ENCODE data around the gene FAIM2. TPM values are rescaled to one million over a fixed set of nuclear protein-coding genes. Genes with fewer than 3 reads are reported as not detected.

The FAIM2 gene
- total RNA-seq, 1 donor from 2014 or later = 0.47 TPM

DNA sequence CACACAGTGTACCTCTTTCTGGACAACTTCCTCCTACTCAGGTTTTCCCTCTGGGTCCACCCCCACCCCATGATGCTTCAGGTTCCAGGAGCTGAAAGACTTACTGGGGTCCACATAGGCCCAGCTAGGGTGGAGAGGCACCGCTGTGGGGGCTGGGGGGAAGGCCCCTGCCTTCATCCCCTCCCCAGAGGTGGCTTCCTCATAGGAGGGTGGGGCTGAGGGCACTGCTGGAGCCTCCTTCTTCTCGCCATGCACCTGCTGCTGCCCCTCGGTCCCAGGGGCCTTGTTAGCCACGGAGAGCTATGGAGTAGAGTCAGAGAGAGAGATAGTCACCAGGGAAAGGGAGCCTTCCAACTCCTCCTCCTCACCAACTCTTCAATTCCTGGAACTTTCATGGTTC is 2.7 kb downstream of the FAIM2 start:
- Mint-ChIP-seq H3K9me3 (ENCODE audit: low read depth) (no peaks in the 10 kb centered on the region), H3K27me3 (ENCODE audit: low read depth) (peaks cover 9% of the 10 kb centered on the region), H3K4me1 (ENCODE audit: low read depth) (peaks cover 8% of the 10 kb centered on the region), H3K36me3 (ENCODE audit: low read depth) (no peaks in the 10 kb centered on the region), H3K4me3 (ENCODE audit: unreplicated experiment) (no peak overlapping the region), H3K27ac (ENCODE audit: unreplicated experiment) (no peak overlapping the region)
- TF ChIP-seq, protein P1, sequence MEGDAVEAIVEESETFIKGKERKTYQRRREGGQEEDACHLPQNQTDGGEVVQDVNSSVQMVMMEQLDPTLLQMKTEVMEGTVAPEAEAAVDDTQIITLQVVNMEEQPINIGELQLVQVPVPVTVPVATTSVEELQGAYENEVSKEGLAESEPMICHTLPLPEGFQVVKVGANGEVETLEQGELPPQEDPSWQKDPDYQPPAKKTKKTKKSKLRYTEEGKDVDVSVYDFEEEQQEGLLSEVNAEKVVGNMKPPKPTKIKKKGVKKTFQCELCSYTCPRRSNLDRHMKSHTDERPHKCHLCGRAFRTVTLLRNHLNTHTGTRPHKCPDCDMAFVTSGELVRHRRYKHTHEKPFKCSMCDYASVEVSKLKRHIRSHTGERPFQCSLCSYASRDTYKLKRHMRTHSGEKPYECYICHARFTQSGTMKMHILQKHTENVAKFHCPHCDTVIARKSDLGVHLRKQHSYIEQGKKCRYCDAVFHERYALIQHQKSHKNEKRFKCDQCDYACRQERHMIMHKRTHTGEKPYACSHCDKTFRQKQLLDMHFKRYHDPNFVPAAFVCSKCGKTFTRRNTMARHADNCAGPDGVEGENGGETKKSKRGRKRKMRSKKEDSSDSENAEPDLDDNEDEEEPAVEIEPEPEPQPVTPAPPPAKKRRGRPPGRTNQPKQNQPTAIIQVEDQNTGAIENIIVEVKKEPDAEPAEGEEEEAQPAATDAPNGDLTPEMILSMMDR (IDR thresholded peaks at IDR 0.05) = no peak
- peak; percentile 66 for DNase-seq (ENCODE audit: low spot score)

DNA sequence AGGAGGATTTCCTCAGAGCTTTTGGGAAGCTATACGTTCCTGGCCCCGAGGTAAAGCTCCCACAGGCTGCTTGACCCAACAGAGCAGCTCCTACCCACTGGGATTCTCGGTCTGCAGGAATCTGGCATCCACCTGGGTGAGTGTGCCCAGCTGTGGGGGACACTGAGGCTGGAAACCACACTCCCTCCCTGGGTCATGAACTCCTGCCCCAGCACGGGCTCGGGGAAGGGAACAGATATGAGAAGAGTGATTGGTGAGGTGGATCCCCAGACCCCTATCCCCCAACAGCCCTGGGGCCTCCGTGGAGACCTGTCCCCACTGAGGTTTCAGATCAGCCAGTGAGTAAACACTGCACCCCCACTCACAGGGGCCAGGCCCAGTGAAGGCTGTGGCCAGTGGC is 3.3 kb downstream of the FAIM2 start:
- no peak overlapping the region for H3K27ac Mint-ChIP-seq (ENCODE audit: unreplicated experiment)
- H3K4me3 Mint-ChIP-seq (ENCODE audit: unreplicated experiment) = no peak overlapping the region
- DNase-seq (ENCODE audit: low spot score) = peak; percentile 58
- H3K27me3 Mint-ChIP-seq (ENCODE audit: low read depth) = peaks cover 9% of the 10 kb centered on the region
- H3K36me3 Mint-ChIP-seq (ENCODE audit: low read depth) = no peaks in the 10 kb centered on the region
- TF ChIP-seq, protein P1 (IDR thresholded peaks at IDR 0.05) = no peak
- H3K4me1 Mint-ChIP-seq (ENCODE audit: low read depth) = peaks cover 8% of the 10 kb centered on the region
- H3K9me3 Mint-ChIP-seq (ENCODE audit: low read depth) = no peaks in the 10 kb centered on the region

DNA sequence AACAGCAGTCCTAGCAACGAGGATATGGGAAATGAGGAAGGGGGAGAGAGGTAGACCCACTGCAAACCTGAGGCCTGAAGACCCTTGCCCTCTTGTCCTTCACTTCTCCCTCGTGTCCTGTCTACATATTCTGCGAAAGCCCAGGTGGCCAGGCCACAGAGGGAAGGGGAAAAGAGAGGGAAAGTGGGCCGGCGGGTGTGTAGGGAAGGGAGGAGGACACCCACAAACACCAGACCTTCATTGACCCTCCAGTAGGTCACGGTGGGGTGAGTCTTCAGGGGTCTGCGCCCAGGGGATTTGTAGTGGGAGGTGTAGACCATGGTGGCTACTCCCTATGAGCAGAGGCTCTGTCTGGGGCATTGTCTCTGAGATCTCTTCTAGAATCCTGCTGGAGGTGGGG is 3.8 kb downstream of the FAIM2 start:
- peak; percentile 71 for DNase-seq (ENCODE audit: low spot score)
- Mint-ChIP-seq H3K4me3 (ENCODE audit: unreplicated experiment) (no peak overlapping the region), H3K27ac (ENCODE audit: unreplicated experiment) (no peak overlapping the region), H3K27me3 (ENCODE audit: low read depth) (peaks cover 9% of the 10 kb centered on the region), H3K4me1 (ENCODE audit: low read depth) (peaks cover 8% of the 10 kb centered on the region), H3K9me3 (ENCODE audit: low read depth) (no peaks in the 10 kb centered on the region), H3K36me3 (ENCODE audit: low read depth) (no peaks in the 10 kb centered on the region)
- TF ChIP-seq, protein P1 (IDR thresholded peaks at IDR 0.05) = no peak

DNA sequence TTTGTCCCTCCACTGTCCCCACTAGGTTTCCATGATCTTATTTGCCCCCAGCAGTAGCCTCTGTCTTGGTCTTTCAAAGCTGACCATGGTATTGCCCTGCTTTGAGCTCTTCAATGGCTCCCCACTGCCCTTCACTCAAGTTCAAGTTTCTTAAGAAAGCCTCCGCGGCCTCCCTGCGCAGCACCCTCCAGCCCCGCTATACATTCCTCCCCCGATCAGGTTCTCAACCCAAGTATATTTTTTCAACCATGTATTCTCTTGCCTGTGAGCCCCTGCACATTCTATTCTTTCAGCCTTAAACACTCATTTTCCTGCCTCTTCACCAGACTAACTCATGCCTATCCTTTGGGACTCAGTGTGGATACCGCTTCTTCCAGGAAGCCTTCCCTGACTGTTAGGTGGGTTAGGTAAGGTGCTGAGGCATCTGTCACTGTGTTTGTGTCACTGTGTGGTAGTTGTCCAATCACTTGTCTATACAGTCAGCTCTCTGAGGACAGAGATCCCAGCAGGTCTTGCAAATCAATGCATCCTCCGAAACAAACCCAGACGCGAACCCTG is 4.3 kb downstream of the FAIM2 start:
- Mint-ChIP-seq H3K9me3 (ENCODE audit: low read depth) (no peaks in the 10 kb centered on the region), H3K4me1 (ENCODE audit: low read depth) (peaks cover 8% of the 10 kb centered on the region), H3K27me3 (ENCODE audit: low read depth) (peaks cover 9% of the 10 kb centered on the region), H3K4me3 (ENCODE audit: unreplicated experiment) (no peak overlapping the region), H3K36me3 (ENCODE audit: low read depth) (no peaks in the 10 kb centered on the region), H3K27ac (ENCODE audit: unreplicated experiment) (no peak overlapping the region)
- peak; percentile 28 for DNase-seq (ENCODE audit: low spot score)
- TF ChIP-seq, protein P1 (IDR thresholded peaks at IDR 0.05) = no peak

DNA sequence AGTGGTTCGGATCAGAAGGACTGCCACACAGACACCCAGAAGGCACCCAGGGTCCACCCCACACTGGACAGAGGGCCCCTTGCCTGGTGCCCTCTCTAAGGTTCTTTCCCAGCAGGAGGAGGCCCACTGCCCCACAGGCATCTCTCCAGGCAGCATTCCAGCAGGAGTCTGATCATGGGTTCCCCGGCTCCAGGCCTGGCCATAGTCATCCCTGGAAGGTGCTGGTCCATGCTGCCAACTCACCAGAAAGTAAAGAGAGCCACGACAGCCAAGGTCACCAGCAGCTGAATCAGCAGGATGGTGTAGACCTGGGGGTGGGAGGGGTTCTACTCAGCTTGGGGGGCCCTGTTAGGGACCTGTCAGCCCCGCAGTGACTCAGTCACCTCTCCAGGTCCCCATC is 6.4 kb downstream of the FAIM2 start:
- H3K36me3 Mint-ChIP-seq (ENCODE audit: low read depth) = peaks cover under 1% of the 10 kb centered on the region
- H3K27ac Mint-ChIP-seq (ENCODE audit: unreplicated experiment) = no peak overlapping the region
- TF ChIP-seq, protein P1 (IDR thresholded peaks at IDR 0.05) = no peak
- H3K27me3 Mint-ChIP-seq (ENCODE audit: low read depth) = peaks cover 17% of the 10 kb centered on the region
- no peak overlapping the region for H3K4me3 Mint-ChIP-seq (ENCODE audit: unreplicated experiment)
- no peaks in the 10 kb centered on the region for H3K9me3 Mint-ChIP-seq (ENCODE audit: low read depth)
- H3K4me1 Mint-ChIP-seq (ENCODE audit: low read depth) = peaks cover 7% of the 10 kb centered on the region
- DNase-seq (ENCODE audit: low spot score) = peak; percentile 60

Data from chondrocyte (in vitro differentiated cells).